Right ventricle myocardium superior (tissue), 1 donor: ENCODE data around the gene PRDX2. TPM values are rescaled to one million over a fixed set of nuclear protein-coding genes. Genes with fewer than 3 reads are reported as not detected.

Source experiments
- microRNA-seq: library from miRNA; unstranded; fragments of <30 nt; microRNA quantifications from one replicate; pipeline ENCODE4 v1.2.0, GENCODE V29; 2020
- total RNA-seq: library from RNA; stranded (reverse); fragmentation: NEBNext Ultra II Directional; extraction: Animal tissue kit (Norgen Biotek cat#: 25700); gene quantifications from one replicate; pipeline ENCODE4 v1.2.1, GENCODE V29; 2021
- donor health status: DM: no; HTN: yes; CAD: no; lungs with severe emphysema.

The PRDX2 gene
- total RNA-seq, 1 donor from 2014 or later = 684 TPM

Small RNA genes within 50 kb of the gene (microRNA-seq; reads per million reads assigned to microRNA genes)
- gene MIR5684 = not detected

Other genes with a start within 250 kb of the PRDX2 start
- 3.9 TPM for gene ZNF490, start 191.0 kb downstream of the PRDX2 start, total RNA-seq
- 14.5 TPM for gene ZNF791, start 190.9 kb downstream of the PRDX2 start, total RNA-seq
- 33.2 TPM for gene MAN2B1, start 135.1 kb downstream of the PRDX2 start, total RNA-seq
- gene WDR83, start 135.0 kb downstream of the PRDX2 start, total RNA-seq = 6.5 TPM
- gene DHPS, start 119.9 kb downstream of the PRDX2 start, total RNA-seq = 42.9 TPM
- gene GNG14, start 113.8 kb downstream of the PRDX2 start, total RNA-seq = not detected
- gene FBXW9, start 105.2 kb downstream of the PRDX2 start, total RNA-seq = 2.0 TPM
- 30.9 TPM for gene TNPO2, start 77.9 kb downstream of the PRDX2 start, total RNA-seq
- 117 TPM for gene TRIR, start 67.1 kb downstream of the PRDX2 start, total RNA-seq
- gene GET3, start 64.3 kb downstream of the PRDX2 start, total RNA-seq = 60.7 TPM
- not detected for gene BEST2, start 50.0 kb downstream of the PRDX2 start, total RNA-seq
- gene HOOK2, start 26.2 kb downstream of the PRDX2 start, total RNA-seq = 43.6 TPM
- 23.9 TPM for gene JUNB, start 10.3 kb downstream of the PRDX2 start, total RNA-seq
- gene THSD8, start 269 bp upstream of the PRDX2 start, total RNA-seq = 1.6 TPM
- gene RNASEH2A, start 4.8 kb upstream of the PRDX2 start, total RNA-seq = 6.3 TPM
- not detected for gene RTBDN, start 32.8 kb upstream of the PRDX2 start, total RNA-seq
- gene MAST1, start 36.7 kb upstream of the PRDX2 start, total RNA-seq = not detected
- 16.9 TPM for gene DNASE2, start 79.6 kb upstream of the PRDX2 start, total RNA-seq
- gene KLF1, start 85.4 kb upstream of the PRDX2 start, total RNA-seq = not detected
- gene GCDH, start 89.4 kb upstream of the PRDX2 start, total RNA-seq = 39.5 TPM
- not detected for gene SYCE2, start 117.5 kb upstream of the PRDX2 start, total RNA-seq
- 34.6 TPM for gene FARSA, start 131.9 kb upstream of the PRDX2 start, total RNA-seq
- gene CALR, start 136.8 kb upstream of the PRDX2 start, total RNA-seq = 378 TPM
- 174 TPM for gene RAD23A, start 144.1 kb upstream of the PRDX2 start, total RNA-seq
- gene GADD45GIP1, start 155.4 kb upstream of the PRDX2 start, total RNA-seq = 31.1 TPM
- gene DAND5, start 167.8 kb upstream of the PRDX2 start, total RNA-seq = 9.1 TPM
- 160 TPM for gene NFIX, start 193.7 kb upstream of the PRDX2 start, total RNA-seq